ENCODE data around the gene PUM2. TPM values are rescaled to one million over a fixed set of nuclear protein-coding genes. Genes with fewer than 3 reads are reported as not detected.

PUM2 gene
- total RNA-seq, 1 donor from 2014 or later: 113 TPM

GRCh38 chr2:20212459-20212870 lies 138.2 kb downstream of the PUM2 start:
- Mint-ChIP-seq H3K9me3 (ENCODE audit: unreplicated experiment) (peaks cover 9% of the 10 kb centered on the region), H3K4me3 (ENCODE audit: unreplicated experiment) (no peak overlapping the region), H3K4me1 (ENCODE audit: low read depth, unreplicated experiment) (peaks cover 8% of the 10 kb centered on the region), H3K36me3 (ENCODE audit: unreplicated experiment) (no peaks in the 10 kb centered on the region), H3K27ac (ENCODE audit: unreplicated experiment) (no peak overlapping the region), H3K27me3 (ENCODE audit: unreplicated experiment) (peaks cover 8% of the 10 kb centered on the region)
- no peak for DNase-seq
- no peak for TF ChIP-seq CTCF (IDR thresholded peaks at IDR 0.05; ENCODE audit: partially characterized antibody, unreplicated experiment)

GRCh38 chr2:20211860-20212458 lies 138.7 kb downstream of the PUM2 start:
- Mint-ChIP-seq H3K27ac (ENCODE audit: unreplicated experiment) (no peak overlapping the region), H3K27me3 (ENCODE audit: unreplicated experiment) (peaks cover 10% of the 10 kb centered on the region), H3K4me1 (ENCODE audit: low read depth, unreplicated experiment) (peaks cover 8% of the 10 kb centered on the region), H3K4me3 (ENCODE audit: unreplicated experiment) (no peak overlapping the region), H3K36me3 (ENCODE audit: unreplicated experiment) (no peaks in the 10 kb centered on the region), H3K9me3 (ENCODE audit: unreplicated experiment) (peaks cover 9% of the 10 kb centered on the region)
- no peak for TF ChIP-seq CTCF (IDR thresholded peaks at IDR 0.05; ENCODE audit: partially characterized antibody, unreplicated experiment)
- DNase-seq: no peak

- Mint-ChIP-seq H3K9me3 (ENCODE audit: unreplicated experiment) (peaks cover 9% of the 10 kb centered on the region), H3K27ac (ENCODE audit: unreplicated experiment) (no peak overlapping the region), H3K27me3 (ENCODE audit: unreplicated experiment) (peaks cover 11% of the 10 kb centered on the region), H3K36me3 (ENCODE audit: unreplicated experiment) (no peaks in the 10 kb centered on the region), H3K4me1 (ENCODE audit: low read depth, unreplicated experiment) (peaks cover 8% of the 10 kb centered on the region), H3K4me3 (ENCODE audit: unreplicated experiment) (no peak overlapping the region)
- no peak for TF ChIP-seq CTCF (IDR thresholded peaks at IDR 0.05; ENCODE audit: partially characterized antibody, unreplicated experiment)
- DNase-seq: no peak
Observed at GRCh38 chr2:20211420-20211819, 139.2 kb downstream of the PUM2 start.

- H3K36me3 Mint-ChIP-seq (ENCODE audit: unreplicated experiment): no peaks in the 10 kb centered on the region
- TF ChIP-seq CTCF (IDR thresholded peaks at IDR 0.05; ENCODE audit: partially characterized antibody, unreplicated experiment): no peak
- peaks cover 9% of the 10 kb centered on the region for H3K9me3 Mint-ChIP-seq (ENCODE audit: unreplicated experiment)
- no peak overlapping the region for H3K4me3 Mint-ChIP-seq (ENCODE audit: unreplicated experiment)
- H3K27me3 Mint-ChIP-seq (ENCODE audit: unreplicated experiment): peaks cover 11% of the 10 kb centered on the region
- H3K27ac Mint-ChIP-seq (ENCODE audit: unreplicated experiment): no peak overlapping the region
- peaks cover 8% of the 10 kb centered on the region for H3K4me1 Mint-ChIP-seq (ENCODE audit: low read depth, unreplicated experiment)
- no peak for DNase-seq
Observed at GRCh38 chr2:20210462-20210861, 140.2 kb downstream of the PUM2 start.

GRCh38 chr2:20209373-20210109 lies 141.1 kb downstream of the PUM2 start:
- H3K9me3 Mint-ChIP-seq (ENCODE audit: unreplicated experiment): peaks cover 5% of the 10 kb centered on the region
- H3K27me3 Mint-ChIP-seq (ENCODE audit: unreplicated experiment): peaks cover 11% of the 10 kb centered on the region
- no peak for TF ChIP-seq CTCF (IDR thresholded peaks at IDR 0.05; ENCODE audit: partially characterized antibody, unreplicated experiment)
- peaks cover 8% of the 10 kb centered on the region for H3K4me1 Mint-ChIP-seq (ENCODE audit: low read depth, unreplicated experiment)
- H3K27ac Mint-ChIP-seq (ENCODE audit: unreplicated experiment): no peak overlapping the region
- no peak overlapping the region for H3K4me3 Mint-ChIP-seq (ENCODE audit: unreplicated experiment)
- no peaks in the 10 kb centered on the region for H3K36me3 Mint-ChIP-seq (ENCODE audit: unreplicated experiment)
- no peak for DNase-seq

Data from glutamatergic neuron (in vitro differentiated cells).